Stimulated activated CD4-positive, alpha-beta T cell treated with anti-CD3 and anti-CD28 coated beads, Interleukin-15, amount 100 ng/mL, for 24 hours (primary cell): Measurements from ENCODE around the gene B3GAT1.
"Not testable (repeated sequence)": the region's sequence is repeated elsewhere in the genome, so short reads cannot be mapped to it uniquely, and the experiment has no call there.

Experiments used
- DNase-seq: peaks from one replicate; pipeline ENCODE4 v3.0.0-alpha.2; 2020

B3GAT1 gene

GRCh38 chr11:134349109-134349801 is 62.8 kb downstream of the B3GAT1 start:
- no peak for DNase-seq

GRCh38 chr11:134347441-134347840 is 64.6 kb downstream of the B3GAT1 start:
- no peak for DNase-seq

GRCh38 chr11:134346976-134347350 is 65.1 kb downstream of the B3GAT1 start:
- no peak for DNase-seq

DNA sequence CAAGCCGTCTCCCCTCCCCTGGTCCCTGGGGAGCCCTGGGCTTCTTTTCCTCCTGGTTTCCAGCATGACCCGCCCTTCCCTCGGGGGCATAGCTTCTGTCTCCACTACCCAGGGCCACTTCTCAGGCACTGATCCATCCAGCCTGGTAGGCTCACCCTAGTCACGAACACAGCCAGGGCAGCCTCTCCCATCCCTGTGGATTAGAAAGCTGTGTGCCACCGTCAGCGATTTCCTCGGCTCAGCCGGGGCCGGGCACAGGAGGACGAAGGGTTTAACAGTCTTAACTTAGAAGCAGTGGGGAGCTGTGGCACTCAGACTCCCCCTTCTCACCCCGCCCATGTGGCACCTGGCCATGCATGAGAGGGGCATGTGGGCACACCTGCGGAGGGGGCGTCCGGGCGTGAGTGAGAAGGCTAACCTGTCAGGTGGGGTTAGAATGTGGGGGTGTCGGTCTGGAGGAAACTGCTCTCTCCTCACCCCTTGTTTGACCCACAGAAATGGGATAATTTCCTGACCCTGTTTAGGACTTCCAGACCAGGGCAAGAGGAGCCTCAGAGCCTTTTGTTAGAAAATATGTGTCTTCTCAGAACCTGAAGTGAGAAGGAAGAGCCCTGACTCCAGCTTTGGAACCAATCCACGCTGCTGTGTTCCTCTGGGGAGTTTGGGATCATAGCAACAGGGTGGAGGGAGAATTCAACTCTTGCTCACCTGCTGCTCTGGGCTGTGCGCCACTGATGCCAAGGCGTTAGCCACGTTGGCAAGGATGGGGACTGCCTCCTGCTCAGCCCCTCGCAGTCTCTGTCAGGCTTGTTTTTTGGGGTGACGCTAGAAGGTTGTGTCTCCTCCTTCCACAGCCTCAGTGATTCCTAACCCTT is 65.7 kb downstream of the B3GAT1 start:
- no peak for DNase-seq

DNA sequence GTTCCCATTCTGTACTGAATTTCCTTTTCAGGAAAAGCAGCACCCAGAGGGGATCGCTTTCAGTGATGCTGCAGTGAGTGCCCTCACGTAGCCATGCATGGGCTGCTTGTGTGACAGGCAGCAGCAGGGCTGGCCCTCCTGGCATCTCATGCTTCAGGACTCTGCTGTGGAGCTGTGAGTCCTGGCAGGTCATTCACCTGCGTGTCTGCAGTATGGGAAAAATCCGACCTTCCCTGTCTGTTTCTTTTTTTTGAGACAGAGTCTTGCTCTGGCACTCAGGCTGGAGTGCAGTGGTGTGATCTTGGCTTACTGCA is 66.8 kb downstream of the B3GAT1 start:
- DNase-seq: no peak

DNA sequence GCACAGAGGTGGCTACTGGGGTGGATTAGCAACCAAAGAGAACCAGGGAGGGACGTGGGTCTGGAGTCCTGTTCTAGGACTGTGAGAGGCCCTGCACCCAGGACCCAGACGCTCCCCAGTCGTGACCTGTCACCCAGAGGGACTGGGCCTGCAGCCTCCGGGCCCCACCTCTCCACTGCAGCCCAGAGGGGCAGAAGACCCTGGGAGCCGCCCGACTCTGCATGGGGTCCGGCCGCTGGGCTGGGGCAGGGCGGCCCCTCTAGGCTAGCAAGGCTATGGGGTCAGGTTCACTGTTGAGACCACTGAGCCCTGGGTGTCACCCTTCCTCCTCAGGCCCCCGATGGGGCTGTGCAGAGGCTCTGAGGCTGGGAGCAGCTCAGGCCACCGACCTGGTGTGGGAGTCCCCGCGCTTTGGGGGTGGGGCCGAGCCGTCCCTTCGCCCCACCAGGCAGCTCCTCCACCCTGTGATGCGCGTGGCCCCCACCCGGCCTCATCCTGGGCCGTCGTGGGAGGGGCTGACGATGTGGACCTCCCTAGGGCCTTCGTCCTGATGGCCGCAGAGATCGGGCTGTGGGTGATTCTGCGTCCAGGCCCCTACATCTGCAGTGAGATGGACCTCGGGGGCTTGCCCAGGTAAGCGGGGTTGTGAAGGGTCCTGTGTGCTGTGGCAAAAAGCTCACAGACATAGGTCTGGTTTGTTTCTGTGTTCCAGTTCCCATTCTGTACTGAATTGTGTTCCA is 67.4 kb downstream of the B3GAT1 start:
- not testable (repeated sequence) for DNase-seq

- no peak for DNase-seq
Observed at GRCh38 chr11:134343646-134344045, 68.4 kb downstream of the B3GAT1 start.

GRCh38 chr11:134342572-134343340 is 69.3 kb downstream of the B3GAT1 start:
- no peak for DNase-seq

DNA sequence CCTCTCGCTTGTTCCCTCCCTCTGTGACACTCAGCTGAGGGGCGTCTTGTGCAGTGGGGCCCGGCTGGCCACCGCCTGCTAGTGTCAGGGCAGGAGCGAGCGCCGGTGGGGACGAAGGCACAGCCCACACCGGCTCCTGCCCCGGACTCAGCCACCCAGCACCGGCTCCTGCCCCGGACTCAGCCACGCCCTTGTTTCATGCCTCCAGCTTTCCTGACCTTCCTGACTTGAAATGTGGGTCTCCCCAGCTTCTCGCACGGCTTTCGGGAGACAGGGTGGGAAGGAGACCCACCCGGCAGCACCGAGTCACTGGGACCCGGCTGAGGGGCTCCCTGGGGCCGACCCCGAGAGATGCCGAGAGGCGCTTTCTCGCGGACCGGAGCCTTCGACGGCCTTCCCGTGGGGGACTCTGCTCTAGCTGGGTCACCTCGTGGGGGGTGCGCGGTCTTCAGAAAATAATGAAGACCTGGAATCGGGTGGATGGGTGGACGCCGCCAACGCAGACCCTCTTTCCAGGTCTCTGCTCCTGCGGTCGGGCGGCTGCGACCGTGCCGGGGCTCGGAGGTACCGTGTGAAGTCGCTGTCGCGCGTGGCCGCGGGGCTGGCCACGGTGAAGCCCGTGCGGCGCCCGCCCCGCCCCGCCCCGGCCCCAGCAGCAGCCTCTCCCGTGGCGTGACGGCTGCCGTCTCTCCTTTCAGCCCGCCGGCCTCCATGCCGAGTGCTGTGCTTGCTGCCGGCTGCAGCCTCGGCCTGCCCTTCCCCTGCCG is 70.1 kb downstream of the B3GAT1 start:
- no peak for DNase-seq

GRCh38 chr11:134340354-134340964 is 71.6 kb downstream of the B3GAT1 start:
- DNase-seq: no peak

DNA sequence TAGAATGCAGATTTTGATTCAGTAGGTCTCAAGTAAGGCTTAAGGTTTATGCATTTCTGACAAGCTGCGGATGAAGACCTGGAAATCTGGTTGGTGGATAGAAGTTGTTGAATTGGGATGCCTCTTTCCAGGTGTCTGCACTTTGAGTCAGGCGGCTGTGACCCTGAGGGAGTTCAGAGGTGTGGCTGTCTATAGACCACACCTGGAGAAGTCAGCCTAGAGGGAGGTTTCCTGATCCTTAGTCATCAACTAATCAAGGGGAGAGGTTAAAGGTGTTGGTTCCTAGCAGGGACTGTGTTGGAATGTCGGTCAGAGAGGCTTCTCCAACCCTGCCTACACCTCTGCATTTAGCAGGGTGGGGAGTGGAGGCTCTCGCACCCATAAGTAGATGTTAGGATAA is 72.3 kb downstream of the B3GAT1 start:
- DNase-seq: no peak

DNA sequence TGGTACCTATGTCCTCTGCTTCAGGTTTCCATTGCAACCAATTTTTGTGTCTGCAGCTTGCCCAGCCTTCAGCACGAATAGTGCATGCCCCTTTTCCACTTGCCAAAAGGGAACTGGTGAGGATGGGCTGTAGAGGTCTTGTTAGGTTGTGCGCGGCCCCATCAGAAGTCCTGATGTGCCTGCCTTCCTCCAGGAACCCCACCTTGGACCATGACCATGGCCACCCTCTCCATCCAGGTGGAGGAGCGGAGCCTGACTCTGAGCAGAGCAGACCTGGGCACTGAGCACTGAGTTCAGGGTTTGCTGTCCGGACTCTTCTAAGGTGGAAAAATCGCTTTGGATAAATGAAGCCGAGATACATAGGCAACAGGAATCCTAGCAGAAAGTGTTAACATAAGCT is 73.4 kb downstream of the B3GAT1 start:
- no peak for DNase-seq

GRCh38 chr11:134338068-134338467 is 74.0 kb downstream of the B3GAT1 start:
- no peak for DNase-seq

DNA sequence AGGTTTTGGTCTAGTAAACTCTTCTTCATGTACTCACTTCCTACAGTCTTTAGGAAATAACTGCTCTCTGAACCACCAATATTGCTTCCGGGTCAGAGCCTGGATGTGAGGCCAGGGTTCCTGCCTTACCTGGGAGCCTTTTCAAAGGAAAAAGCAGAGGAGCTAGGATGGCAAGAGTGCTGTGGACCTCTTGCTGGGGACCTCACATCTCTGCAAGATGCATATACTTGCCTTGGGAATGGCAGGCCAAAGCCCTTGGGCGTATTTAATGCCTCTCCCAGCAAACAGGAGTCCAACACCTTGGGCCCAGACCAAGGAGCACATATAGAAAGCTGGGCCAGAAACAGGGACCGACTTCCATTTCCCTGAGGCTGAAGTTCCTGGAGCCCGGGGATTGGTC is 75.0 kb downstream of the B3GAT1 start:
- DNase-seq: no peak

GRCh38 chr11:134334796-134335571 is 77.1 kb downstream of the B3GAT1 start:
- DNase-seq: no peak

GRCh38 chr11:134333946-134334345 is 78.1 kb downstream of the B3GAT1 start:
- DNase-seq: no peak

- DNase-seq: no peak
Observed at GRCh38 chr11:134333312-134333711, 78.7 kb downstream of the B3GAT1 start.

DNA sequence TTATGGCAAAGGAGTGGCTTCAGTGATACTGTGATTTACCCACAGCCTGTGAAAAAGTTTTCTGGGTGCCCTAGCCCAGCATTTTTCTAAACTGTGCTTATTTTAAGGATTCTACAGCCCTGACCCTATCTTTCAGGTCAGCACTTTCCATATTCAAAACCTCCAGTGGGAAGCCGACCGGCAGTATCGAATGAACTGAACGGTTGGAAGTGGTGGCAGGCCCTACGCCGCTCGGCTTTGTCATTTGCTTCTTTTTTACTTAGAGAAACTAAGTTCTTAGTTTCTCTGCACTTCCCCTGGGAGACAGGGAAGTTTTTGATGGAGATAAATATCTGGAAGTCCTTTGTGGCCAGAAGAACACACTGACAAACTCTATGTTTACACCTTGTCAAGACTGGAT is 79.3 kb downstream of the B3GAT1 start:
- DNase-seq: no peak

DNA sequence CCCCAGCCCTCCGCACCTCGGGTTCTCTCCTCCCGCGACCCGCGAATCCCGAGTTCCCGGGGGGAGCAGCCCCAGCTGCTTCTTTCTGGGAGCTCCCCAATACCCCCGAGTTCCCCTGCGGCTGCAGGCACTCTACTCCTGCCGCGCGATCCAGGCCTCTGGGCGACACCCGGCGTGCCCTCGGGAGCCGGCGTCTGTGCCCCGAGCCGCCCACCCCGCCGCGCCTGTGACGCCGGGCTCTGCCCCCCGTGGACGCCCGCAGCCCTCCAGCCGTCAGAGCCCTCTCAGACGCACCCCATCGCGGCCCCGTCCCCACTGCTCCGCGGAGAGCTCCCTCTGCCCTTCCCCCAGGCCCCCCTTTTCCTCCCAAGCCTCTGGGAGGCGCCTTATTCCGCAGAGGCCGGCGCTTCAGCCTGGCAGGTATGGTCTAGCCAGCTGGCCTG is 79.8 kb downstream of the B3GAT1 start:
- DNase-seq: peak; percentile 43

- peak; percentile 83 for DNase-seq
Observed at GRCh38 chr11:134331354-134332188, 80.5 kb downstream of the B3GAT1 start, which contains the start of gene GLB1L2. Gene GLB1L2 (plus strand): TSS chr11:134331988. CDS start chr11:134332062, 74 bp downstream.
